NB4 (cell line): ENCODE results near the gene MCC.

ENCODE experiments used
- DNase-seq: peaks from one replicate; pipeline ENCODE4 v3.0.0; 2010; ENCODE audit warnings: low read depth
- H3K4me3 ChIP-seq: one replicate; pipeline ENCODE4 v1.5.1; 2011; ENCODE audit warnings: mild to moderate bottlenecking, low read depth, low read length, moderate library complexity
- CTCF ChIP-seq: IDR thresholded peaks from one replicate; pipeline ENCODE4 v1.5.1; 2012; ENCODE audit warnings: low read depth, low read length
- MAX ChIP-seq: IDR thresholded peaks from 2 replicates; pipeline ENCODE4 v1.6.1; 2011; ENCODE audit warnings: low read depth, low read length
- MYC ChIP-seq: IDR thresholded peaks from 2 replicates; pipeline ENCODE4 v1.6.1; 2011; ENCODE audit warnings: low read depth, low read length
- POLR2A ChIP-seq: IDR thresholded peaks from 2 replicates; pipeline ENCODE4 v1.6.1; 2011; ENCODE audit warnings: mild to moderate bottlenecking; ENCODE audit not compliant: insufficient read length; ENCODE audit errors: extremely low read depth

Gene MCC

GRCh38 chr5:113487781-113488644 lies at the start of gene MCC:
TSS of gene MCC (minus strand) at chr5:113488453.
- H3K4me3 ChIP-seq: no peak within 1 kb of the TSS
- peak; percentile 16 for DNase-seq
- TF ChIP-seq MAX (no peak), CTCF (no peak), POLR2A (no peak), MYC (no peak)

- H3K4me3 ChIP-seq: no peak overlapping the region
- TF ChIP-seq POLR2A (no peak), MAX (no peak), CTCF (no peak), MYC (no peak)
- no peak for DNase-seq
Measured at GRCh38 chr5:113531481-113532159, 43.4 kb upstream of the MCC start.

- TF ChIP-seq POLR2A: no peak
- no peak for TF ChIP-seq MYC
- no peak for TF ChIP-seq CTCF
- TF ChIP-seq MAX: no peak
- DNase-seq: no peak
- no peak overlapping the region for H3K4me3 ChIP-seq
Measured at GRCh38 chr5:113527746-113528145, 39.5 kb upstream of the MCC start.

GRCh38 chr5:113526421-113526820 lies 38.2 kb upstream of the MCC start:
- H3K4me3 ChIP-seq: no peak overlapping the region
- no peak for TF ChIP-seq CTCF
- no peak for TF ChIP-seq MYC
- TF ChIP-seq MAX: no peak
- no peak for TF ChIP-seq POLR2A
- DNase-seq: no peak

- no peak overlapping the region for H3K4me3 ChIP-seq
- DNase-seq: peak; percentile 68
- no peak for TF ChIP-seq MYC
- no peak for TF ChIP-seq MAX
- TF ChIP-seq POLR2A: no peak
- no peak for TF ChIP-seq CTCF
Measured at GRCh38 chr5:113524927-113525326, 36.7 kb upstream of the MCC start.
